PC-9 (cell line): ENCODE results near the gene FBN3.

Source experiments
- CTCF ChIP-seq: fragments of 200-600 bp; sonication (generic); conservative IDR thresholded peaks from 2 replicates; pipeline ENCODE4 v1.6.1; 2017; ENCODE audit warnings: mixed run types, antibody characterized with exemption, mild to moderate bottlenecking, moderate library complexity
- EZH2 ChIP-seq: fragments of 200-600 bp; sonication (generic); IDR thresholded peaks from 2 replicates; pipeline ENCODE4 v1.8.0; 2017; ENCODE audit warnings: antibody characterized with exemption, low read depth

- TF ChIP-seq CTCF: no peak
- no peak for TF ChIP-seq EZH2
Measured at GRCh38 chr19:8046569-8047165, 102.7 kb downstream of the FBN3 start.
